ENCODE measurements around the gene GUCY2C.

The GUCY2C gene

GRCh38 chr12:14699923-14700322 is 3.5 kb upstream of the GUCY2C start:
- Histone ChIP-seq H2AFZ (ENCODE audit: low read depth, low read length) (no peak overlapping the region), H3K4me1 (ENCODE audit: low read length) (no peaks in the 10 kb centered on the region)

GRCh38 chr12:14698555-14698954 is 2.2 kb upstream of the GUCY2C start:
- Histone ChIP-seq H3K36me3 (replicated peaks; ENCODE audit: low read depth, low read length) (no peaks in the 10 kb centered on the region), H3K79me2 (ENCODE audit: low read length) (no peaks in the 10 kb centered on the region), H3K9ac (ENCODE audit: low read length) (no peak overlapping the region), H2AFZ (ENCODE audit: low read depth, low read length) (no peak overlapping the region), H3K27ac (ENCODE audit: low read length) (no peak overlapping the region), H3K9me3 (ENCODE audit: insufficient read depth, low read length) (no peaks in the 10 kb centered on the region), H3K4me1 (ENCODE audit: low read length) (no peaks in the 10 kb centered on the region), H4K20me1 (ENCODE audit: insufficient read depth, low read length) (no peaks in the 10 kb centered on the region), H3K4me2 (ENCODE audit: low read length) (no peak overlapping the region), H3K27me3 (ENCODE audit: low read depth, low read length) (no peaks in the 10 kb centered on the region), H3K4me3 (ENCODE audit: low read length) (no peak overlapping the region)
- TF ChIP-seq CTCF (IDR thresholded peaks at IDR 0.05; ENCODE audit: low read depth, low read length): no peak
- TF ChIP-seq EZH2phosphoT487 (IDR thresholded peaks at IDR 0.05; ENCODE audit: low read depth): no peak

More at GRCh38 chr12:14699923-14700322, 3.5 kb upstream of the GUCY2C start:
- Histone ChIP-seq H4K20me1 (ENCODE audit: insufficient read depth, low read length) (no peaks in the 10 kb centered on the region), H3K4me2 (ENCODE audit: low read length) (no peak overlapping the region), H3K4me3 (ENCODE audit: low read length) (no peak overlapping the region), H3K9ac (ENCODE audit: low read length) (no peak overlapping the region), H3K9me3 (ENCODE audit: insufficient read depth, low read length) (no peaks in the 10 kb centered on the region), H3K79me2 (ENCODE audit: low read length) (no peaks in the 10 kb centered on the region), H3K27ac (ENCODE audit: low read length) (no peak overlapping the region), H3K36me3 (replicated peaks; ENCODE audit: low read depth, low read length) (no peaks in the 10 kb centered on the region), H3K27me3 (ENCODE audit: low read depth, low read length) (no peaks in the 10 kb centered on the region)
- TF ChIP-seq CTCF (IDR thresholded peaks at IDR 0.05; ENCODE audit: low read depth, low read length) (no peak), EZH2phosphoT487 (IDR thresholded peaks at IDR 0.05; ENCODE audit: low read depth) (no peak)

- Histone ChIP-seq H2AFZ (ENCODE audit: low read depth, low read length) (no peak overlapping the region), H3K9ac (ENCODE audit: low read length) (no peak overlapping the region), H3K36me3 (replicated peaks; ENCODE audit: low read depth, low read length) (no peaks in the 10 kb centered on the region), H3K79me2 (ENCODE audit: low read length) (no peaks in the 10 kb centered on the region), H3K4me1 (ENCODE audit: low read length) (peaks cover 8% of the 10 kb centered on the region), H3K9me3 (ENCODE audit: insufficient read depth, low read length) (no peaks in the 10 kb centered on the region), H4K20me1 (ENCODE audit: insufficient read depth, low read length) (no peaks in the 10 kb centered on the region), H3K4me3 (ENCODE audit: low read length) (no peak overlapping the region), H3K4me2 (ENCODE audit: low read length) (no peak overlapping the region), H3K27me3 (ENCODE audit: low read depth, low read length) (no peaks in the 10 kb centered on the region), H3K27ac (ENCODE audit: low read length) (no peak overlapping the region)
- TF ChIP-seq CTCF (IDR thresholded peaks at IDR 0.05; ENCODE audit: low read depth, low read length) (no peak), EZH2phosphoT487 (IDR thresholded peaks at IDR 0.05; ENCODE audit: low read depth) (no peak)
Measured at GRCh38 chr12:14695715-14696141, 671 bp downstream of the GUCY2C start.

GRCh38 chr12:14694970-14695369 is 1.4 kb downstream of the GUCY2C start:
- Histone ChIP-seq H3K79me2 (ENCODE audit: low read length) (no peaks in the 10 kb centered on the region), H3K27ac (ENCODE audit: low read length) (no peak overlapping the region), H3K4me2 (ENCODE audit: low read length) (no peak overlapping the region), H3K27me3 (ENCODE audit: low read depth, low read length) (no peaks in the 10 kb centered on the region), H3K9me3 (ENCODE audit: insufficient read depth, low read length) (no peaks in the 10 kb centered on the region), H3K4me1 (ENCODE audit: low read length) (peaks cover 8% of the 10 kb centered on the region), H4K20me1 (ENCODE audit: insufficient read depth, low read length) (no peaks in the 10 kb centered on the region), H2AFZ (ENCODE audit: low read depth, low read length) (no peak overlapping the region), H3K4me3 (ENCODE audit: low read length) (no peak overlapping the region), H3K36me3 (replicated peaks; ENCODE audit: low read depth, low read length) (no peaks in the 10 kb centered on the region), H3K9ac (ENCODE audit: low read length) (no peak overlapping the region)
- no peak for TF ChIP-seq EZH2phosphoT487 (IDR thresholded peaks at IDR 0.05; ENCODE audit: low read depth)
- TF ChIP-seq CTCF (IDR thresholded peaks at IDR 0.05; ENCODE audit: low read depth, low read length): no peak

Data from OCI-LY3 (cell line).